H9 (cell line): Measurements from ENCODE around the gene LARGE1. TPM values are rescaled to one million over a fixed set of nuclear protein-coding genes. Genes with fewer than 3 reads are reported as not detected.

Source experiments
- DNase-seq: peaks from one replicate; pipeline ENCODE4 v3.0.0-alpha.2; 2017
- H2AFZ ChIP-seq: one replicate; pipeline ENCODE4 v1.6.1; 2013; ENCODE audit warnings: mild to moderate bottlenecking, low read length, control low read depth, moderate library complexity
- H2AK5ac ChIP-seq: 2 replicates; pipeline ENCODE4 v1.6.1; 2013; ENCODE audit warnings: low read length, control low read depth, mixed read lengths; ENCODE audit not compliant: insufficient read length
- H2BK120ac ChIP-seq: one replicate; pipeline ENCODE4 v1.6.1; 2013; ENCODE audit warnings: low read depth, mild to moderate bottlenecking, low read length, control low read depth, inconsistent platforms; ENCODE audit not compliant: poor library complexity, severe bottlenecking
- H2BK12ac ChIP-seq: 2 replicates; pipeline ENCODE4 v1.6.1; 2013; ENCODE audit warnings: low read length, control low read depth, mixed read lengths, low read depth; ENCODE audit not compliant: insufficient read length
- H2BK15ac ChIP-seq: 2 replicates; pipeline ENCODE4 v1.6.1; 2013; ENCODE audit warnings: low read depth, low read length, control low read depth
- H2BK20ac ChIP-seq: one replicate; pipeline ENCODE4 v1.6.1; 2013; ENCODE audit warnings: low read depth, mild to moderate bottlenecking, low read length, control low read depth, inconsistent platforms; ENCODE audit not compliant: poor library complexity, severe bottlenecking
- H2BK5ac ChIP-seq: 2 replicates; pipeline ENCODE4 v1.6.1; 2013; ENCODE audit warnings: low read length, control low read depth, mixed read lengths; ENCODE audit not compliant: insufficient read length
- H3K14ac ChIP-seq: 2 replicates; pipeline ENCODE4 v1.6.1; 2013; ENCODE audit warnings: low read length, control low read depth; ENCODE audit not compliant: insufficient read depth
- H3K18ac ChIP-seq: 2 replicates; pipeline ENCODE4 v1.6.1; 2013; ENCODE audit warnings: low read depth, mild to moderate bottlenecking, mixed read lengths, low read length, control low read depth; ENCODE audit not compliant: insufficient read length
- H3K23ac ChIP-seq: 2 replicates; pipeline ENCODE4 v1.6.1; 2013; ENCODE audit warnings: low read length, control low read depth, mixed read lengths, low read depth; ENCODE audit not compliant: insufficient read length
- H3K23me2 ChIP-seq: 2 replicates; pipeline ENCODE4 v1.6.1; 2013; ENCODE audit warnings: low read depth, mild to moderate bottlenecking, mixed read lengths, low read length, control low read depth; ENCODE audit not compliant: insufficient read length, poor library complexity, severe bottlenecking
- H3K27ac ChIP-seq: 2 replicates; pipeline ENCODE4 v1.5.1; 2013; ENCODE audit warnings: low read length, control low read depth, mixed read lengths, low read depth; ENCODE audit not compliant: insufficient read length
- H3K27me3 ChIP-seq: 2 replicates; pipeline ENCODE4 v1.6.1; 2013; ENCODE audit warnings: low read length, control low read depth, inconsistent platforms; ENCODE audit not compliant: insufficient read depth
- H3K4ac ChIP-seq: 2 replicates; pipeline ENCODE4 v1.6.1; 2013; ENCODE audit warnings: low read depth, mild to moderate bottlenecking, control low read depth, inconsistent platforms, low read length, moderate library complexity
- H3K4me1 ChIP-seq: 2 replicates; pipeline ENCODE4 v1.6.1; 2013; ENCODE audit warnings: low read length, control low read depth, inconsistent platforms; ENCODE audit not compliant: insufficient read depth
- H3K4me2 ChIP-seq: 2 replicates; pipeline ENCODE4 v1.6.1; 2013; ENCODE audit warnings: low read length, control low read depth, mixed read lengths; ENCODE audit not compliant: insufficient read length, insufficient read depth
- H3K56ac ChIP-seq: 2 replicates; pipeline ENCODE4 v1.6.1; 2013; ENCODE audit warnings: low read depth, mild to moderate bottlenecking, mixed read lengths, low read length, control low read depth; ENCODE audit not compliant: insufficient read length
- H3K79me1 ChIP-seq: 2 replicates; pipeline ENCODE4 v1.6.1; 2013; ENCODE audit warnings: low read depth, mild to moderate bottlenecking, moderate library complexity, low read length, control low read depth, inconsistent platforms; ENCODE audit not compliant: insufficient read depth, poor library complexity, severe bottlenecking
- H3K79me2 ChIP-seq: 2 replicates; pipeline ENCODE4 v1.6.1; 2013; ENCODE audit warnings: low read length, control low read depth, inconsistent platforms; ENCODE audit not compliant: insufficient read depth
- H3K9ac ChIP-seq: 2 replicates; pipeline ENCODE4 v1.6.1; 2013; ENCODE audit warnings: low read length, control low read depth, mixed read lengths; ENCODE audit not compliant: insufficient read length; ENCODE audit errors: extremely low read depth
- H3K9me3 ChIP-seq: one replicate; pipeline ENCODE4 v1.6.1; 2013; ENCODE audit warnings: low read depth, low read length, inconsistent platforms; ENCODE audit not compliant: control insufficient read depth
- H3T11ph ChIP-seq: one replicate; pipeline ENCODE4 v1.6.1; 2013; ENCODE audit warnings: mild to moderate bottlenecking, low read length, control low read depth, inconsistent platforms
- H4K20me1 ChIP-seq: one replicate; pipeline ENCODE4 v1.6.1; 2013; ENCODE audit not compliant: control insufficient read depth, insufficient read length, insufficient read depth
- H4K5ac ChIP-seq: 2 replicates; pipeline ENCODE4 v1.6.1; 2013; ENCODE audit warnings: low read depth, mild to moderate bottlenecking, mixed read lengths, low read length, control low read depth; ENCODE audit not compliant: insufficient read length
- H4K8ac ChIP-seq: replicated peaks from 2 replicates; pipeline ENCODE4 v1.6.1; 2013; ENCODE audit warnings: low read length, control low read depth, mixed read lengths, low read depth; ENCODE audit not compliant: insufficient read length
- H4K91ac ChIP-seq: 2 replicates; pipeline ENCODE4 v1.6.1; 2013; ENCODE audit warnings: low read depth, mild to moderate bottlenecking, moderate library complexity, mixed read lengths, low read length, control low read depth; ENCODE audit not compliant: insufficient read length
- H3K27ac Mint-ChIP-seq, 3 experiments: 2 replicates in 2 of 3; 3 replicates in 1 of 3; pipeline ENCODE4 v1.8.0; 2020 to 2021; ENCODE audit warnings: mixed read lengths in 3 of 3, mild to moderate bottlenecking in 1 of 3, moderate library complexity in 1 of 3
- H3K27me3 Mint-ChIP-seq: 2 replicates; pipeline ENCODE4 v1.8.0; 2021; ENCODE audit warnings: low read depth, mild to moderate bottlenecking, moderate library complexity, mixed read lengths
- H3K36me3 Mint-ChIP-seq, 3 experiments: 2 replicates in 2 of 3; 3 replicates in 1 of 3; pipeline ENCODE4 v1.8.0; 2020 to 2021; ENCODE audit warnings: low read depth in 3 of 3, mixed read lengths in 3 of 3; ENCODE audit not compliant: insufficient read depth in 1 of 3
- H3K4me1 Mint-ChIP-seq, 2 experiments: 2 replicates each; pipeline ENCODE4 v1.8.0; 2020; ENCODE audit warnings: mixed read lengths in 2 of 2
- H3K4me3 Mint-ChIP-seq, 2 experiments: 2 replicates in 1 of 2; 3 replicates in 1 of 2; pipeline ENCODE4 v1.8.0; 2020 to 2021; ENCODE audit warnings: mild to moderate bottlenecking in 2 of 2, mixed read lengths in 2 of 2, moderate library complexity in 1 of 2
- H3K9me3 Mint-ChIP-seq, 2 experiments: 2 replicates in 1 of 2; 3 replicates in 1 of 2; pipeline ENCODE4 v1.8.0; 2020; ENCODE audit warnings: mild to moderate bottlenecking in 2 of 2, mixed read lengths in 2 of 2, moderate library complexity in 1 of 2
- WGBS: extraction: QIAGEN DNeasy Blood & Tissue Kit; methylation state at CpG from one replicate; pipeline ENCODE4 v1.1.7; 2013; ENCODE audit warnings: missing lambda C conversion rate, low lambda C conversion rate, mixed read lengths; ENCODE audit not compliant: insufficient read length; ENCODE audit errors: extremely low coverage; 5-methylcytosine and 5-hydroxymethylcytosine counted together
- total RNA-seq: library from RNA; stranded (reverse); gene quantifications from 2 replicates; pipeline ENCODE4 v1.2.1, GENCODE V29; 2021
- TF ChIP-seq, protein P1 (sequence below): fragments of 200-600 bp; sonication (generic); conservative IDR thresholded peaks from 3 replicates; pipeline ENCODE4 v1.8.0; 2021; ENCODE audit warnings: antibody characterized with exemption, mild to moderate bottlenecking

Gene LARGE1
- total RNA-seq, 1 experiment from 2014 or later = 43.5 TPM

DNA sequence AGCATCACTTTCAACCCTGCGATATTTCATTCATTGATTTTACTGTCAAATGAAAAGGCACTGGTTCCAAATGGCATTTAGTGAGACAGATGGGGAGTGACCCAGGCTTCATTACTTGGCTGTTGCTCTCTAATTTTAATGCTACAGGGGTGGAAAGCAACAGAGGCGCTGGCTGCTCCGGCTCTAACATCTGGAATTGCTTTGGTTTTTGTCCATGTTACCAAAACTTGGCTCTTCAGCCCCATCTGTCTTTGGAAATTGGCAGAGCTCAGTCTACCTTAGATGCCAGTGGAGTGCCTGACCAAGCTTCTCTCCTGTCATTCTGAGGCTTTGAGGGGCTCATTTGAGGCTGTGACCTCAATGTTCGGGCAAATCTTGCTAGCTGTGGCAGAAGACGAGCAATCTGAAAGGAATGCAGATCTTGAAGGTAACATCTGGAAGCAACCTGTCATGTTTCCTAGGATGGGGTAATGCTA, 452.6 kb downstream of the LARGE1 start:
- Histone ChIP-seq H3K9me3 (no peaks in the 10 kb centered on the region), H3K27me3 (no peaks in the 10 kb centered on the region), H3K4me1 (no peaks in the 10 kb centered on the region), H3K4ac (no peak overlapping the region), H3K23ac (no peak overlapping the region), H4K8ac (no peak overlapping the region), H3K56ac (no peak overlapping the region), H4K20me1 (no peaks in the 10 kb centered on the region), H2BK15ac (no peak overlapping the region), H2AFZ (no peak overlapping the region), H3K18ac (no peak overlapping the region), H3T11ph (no peak overlapping the region), H3K23me2 (no peaks in the 10 kb centered on the region), H2BK20ac (no peak overlapping the region), H2BK12ac (no peak overlapping the region), H3K27ac (no peak overlapping the region), H2BK120ac (no peak overlapping the region), H3K79me2 (no peaks in the 10 kb centered on the region), H3K9ac (no peak overlapping the region), H3K14ac (no peak overlapping the region), H2AK5ac (no peak overlapping the region), H4K91ac (no peak overlapping the region), H3K79me1 (no peaks in the 10 kb centered on the region), H2BK5ac (no peak overlapping the region), H4K5ac (no peak overlapping the region), H3K4me2 (no peak overlapping the region)
- no peak overlapping the region; a peak in 1 of 7 replicates for H3K27ac Mint-ChIP-seq
- DNase-seq = no peak
- WGBS = no CpG with 5 or more reads among the region's 5 CpGs
- peaks cover 0 to 4% (median 3%) of the 10 kb centered on the region in 3 experiments; a peak in 3 of 7 replicates for H3K36me3 Mint-ChIP-seq
- H3K4me1 Mint-ChIP-seq = peaks cover 0 to 7% of the 10 kb centered on the region in 2 experiments; a peak in 2 of 4 replicates
- no peaks in the 10 kb centered on the region for H3K27me3 Mint-ChIP-seq
- H3K4me3 Mint-ChIP-seq = no peak overlapping the region
- TF ChIP-seq, protein P1, sequence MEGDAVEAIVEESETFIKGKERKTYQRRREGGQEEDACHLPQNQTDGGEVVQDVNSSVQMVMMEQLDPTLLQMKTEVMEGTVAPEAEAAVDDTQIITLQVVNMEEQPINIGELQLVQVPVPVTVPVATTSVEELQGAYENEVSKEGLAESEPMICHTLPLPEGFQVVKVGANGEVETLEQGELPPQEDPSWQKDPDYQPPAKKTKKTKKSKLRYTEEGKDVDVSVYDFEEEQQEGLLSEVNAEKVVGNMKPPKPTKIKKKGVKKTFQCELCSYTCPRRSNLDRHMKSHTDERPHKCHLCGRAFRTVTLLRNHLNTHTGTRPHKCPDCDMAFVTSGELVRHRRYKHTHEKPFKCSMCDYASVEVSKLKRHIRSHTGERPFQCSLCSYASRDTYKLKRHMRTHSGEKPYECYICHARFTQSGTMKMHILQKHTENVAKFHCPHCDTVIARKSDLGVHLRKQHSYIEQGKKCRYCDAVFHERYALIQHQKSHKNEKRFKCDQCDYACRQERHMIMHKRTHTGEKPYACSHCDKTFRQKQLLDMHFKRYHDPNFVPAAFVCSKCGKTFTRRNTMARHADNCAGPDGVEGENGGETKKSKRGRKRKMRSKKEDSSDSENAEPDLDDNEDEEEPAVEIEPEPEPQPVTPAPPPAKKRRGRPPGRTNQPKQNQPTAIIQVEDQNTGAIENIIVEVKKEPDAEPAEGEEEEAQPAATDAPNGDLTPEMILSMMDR = peak; percentile 39; the same call in 2 of the 3 replicates
- peaks cover 0 to 6% of the 10 kb centered on the region in 2 experiments; a peak in 3 of 5 replicates for H3K9me3 Mint-ChIP-seq
